ENCODE measurements around the gene CD68.

Gene CD68

DNA sequence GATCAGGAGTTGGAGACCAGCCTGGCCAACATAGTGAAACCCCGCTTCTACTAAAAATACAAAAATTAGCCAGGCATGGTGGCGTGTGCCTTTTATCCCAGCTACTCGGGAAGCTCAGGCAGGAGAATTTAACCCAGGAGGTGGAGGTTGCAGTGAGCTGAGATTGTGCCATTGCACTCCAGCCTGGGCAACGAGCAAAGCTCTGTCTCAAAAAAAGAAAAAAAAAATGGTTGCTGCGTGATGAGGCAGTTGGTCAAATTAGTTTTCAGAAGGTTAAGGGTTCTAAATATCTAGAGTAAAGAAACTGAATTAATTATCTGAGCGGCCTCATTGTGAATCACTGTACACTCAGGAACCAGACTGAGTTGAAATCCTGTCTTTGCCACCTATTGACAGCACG, 3.5 kb upstream of the CD68 start:
- Histone ChIP-seq H3K9ac (ENCODE audit: low read length) (no peak overlapping the region), H3K9me3 (ENCODE audit: insufficient read depth, low read length) (no peaks in the 10 kb centered on the region), H3K27ac (ENCODE audit: low read length) (peak overlapping the region; percentile 48; the same call in 1 of the 2 replicates), H3K27me3 (ENCODE audit: low read depth, low read length) (no peaks in the 10 kb centered on the region), H3K79me2 (ENCODE audit: low read length) (peaks cover 75% of the 10 kb centered on the region), H4K20me1 (ENCODE audit: insufficient read depth, low read length) (peaks cover 51% of the 10 kb centered on the region), H2AFZ (ENCODE audit: low read depth, low read length) (no peak overlapping the region), H3K4me1 (ENCODE audit: low read length) (peaks cover 67% of the 10 kb centered on the region), H3K4me2 (ENCODE audit: low read length) (0 out of 2 replicates have a peak overlapping the region, but pooled peaks have one; percentile 75), H3K4me3 (ENCODE audit: low read length) (no peak overlapping the region), H3K36me3 (replicated peaks; ENCODE audit: low read depth, low read length) (peaks cover 67% of the 10 kb centered on the region)
- TF ChIP-seq EZH2phosphoT487 (IDR thresholded peaks at IDR 0.05; ENCODE audit: low read depth) (no peak), CTCF (IDR thresholded peaks at IDR 0.05; ENCODE audit: low read depth, low read length) (no peak)

DNA sequence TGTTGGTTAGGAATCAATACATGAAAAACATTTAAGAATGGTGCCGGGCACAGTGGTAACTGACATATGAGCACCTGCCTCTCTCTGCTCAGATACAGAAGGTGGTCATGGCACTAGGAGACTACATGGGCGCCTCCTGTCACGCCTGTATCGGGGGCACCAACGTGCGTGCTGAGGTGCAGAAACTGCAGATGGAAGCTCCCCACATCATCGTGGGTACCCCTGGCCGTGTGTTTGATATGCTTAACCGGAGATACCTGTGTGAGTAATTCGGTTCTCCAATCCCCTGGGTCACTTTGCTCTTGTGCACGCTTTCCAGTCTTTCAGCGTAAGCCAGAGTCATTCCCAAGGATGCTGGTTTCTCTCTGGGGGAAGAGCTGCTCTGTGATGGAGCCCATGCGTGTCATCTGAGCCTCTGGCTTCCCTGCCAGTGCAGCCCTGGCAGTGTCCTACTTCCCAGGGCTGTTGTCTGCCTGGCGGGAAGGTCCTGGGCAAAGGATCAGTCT, 3.0 kb upstream of the CD68 start:
- Histone ChIP-seq H3K4me1 (ENCODE audit: low read length) (peaks cover 63% of the 10 kb centered on the region), H4K20me1 (ENCODE audit: insufficient read depth, low read length) (peaks cover 51% of the 10 kb centered on the region)

DNA sequence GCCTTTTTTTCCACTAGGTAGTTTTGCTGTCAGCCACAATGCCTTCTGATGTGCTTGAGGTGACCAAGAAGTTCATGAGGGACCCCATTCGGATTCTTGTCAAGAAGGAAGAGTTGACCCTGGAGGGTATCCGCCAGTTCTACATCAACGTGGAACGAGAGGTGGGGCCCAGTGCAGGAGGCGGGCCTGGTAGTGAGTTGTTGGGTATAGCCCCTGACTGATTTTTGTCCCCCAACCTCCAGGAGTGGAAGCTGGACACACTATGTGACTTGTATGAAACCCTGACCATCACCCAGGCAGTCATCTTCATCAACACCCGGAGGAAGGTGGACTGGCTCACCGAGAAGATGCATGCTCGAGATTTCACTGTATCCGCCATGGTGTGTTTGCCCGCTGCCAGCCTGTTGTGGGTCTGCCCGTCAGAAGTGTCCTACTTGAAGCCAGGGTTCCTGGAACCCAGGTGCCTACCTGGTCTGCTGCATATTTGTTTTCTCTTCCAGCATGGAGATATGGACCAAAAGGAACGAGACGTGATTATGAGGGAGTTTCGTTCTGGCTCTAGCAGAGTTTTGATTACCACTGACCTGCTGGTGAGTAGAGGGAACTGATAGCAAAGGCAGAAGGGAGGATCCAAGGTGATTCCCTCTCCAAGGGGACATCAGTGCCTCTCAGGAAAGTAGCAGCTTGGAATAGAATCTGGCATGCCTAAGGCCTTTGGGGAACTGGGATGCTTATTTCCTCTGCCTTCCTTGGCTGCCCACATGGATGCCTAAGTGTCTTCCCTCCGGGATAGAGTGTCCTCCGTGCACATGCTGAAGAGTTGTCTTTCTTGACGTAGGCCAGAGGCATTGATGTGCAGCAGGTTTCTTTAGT, 1.9 kb upstream of the CD68 start:
- no peaks in the 10 kb centered on the region for H3K9me3 ChIP-seq (ENCODE audit: insufficient read depth, low read length)
- no peak overlapping the region for H3K9ac ChIP-seq (ENCODE audit: low read length)
- peaks cover 72% of the 10 kb centered on the region for H3K36me3 ChIP-seq (replicated peaks; ENCODE audit: low read depth, low read length)
- no peaks in the 10 kb centered on the region for H3K27me3 ChIP-seq (ENCODE audit: low read depth, low read length)
- peaks cover 71% of the 10 kb centered on the region for H3K4me1 ChIP-seq (ENCODE audit: low read length)
- H3K4me3 ChIP-seq (ENCODE audit: low read length): no peak overlapping the region
- H4K20me1 ChIP-seq (ENCODE audit: insufficient read depth, low read length): peaks cover 51% of the 10 kb centered on the region
- peaks cover 70% of the 10 kb centered on the region for H3K79me2 ChIP-seq (ENCODE audit: low read length)
- TF ChIP-seq CTCF (IDR thresholded peaks at IDR 0.05; ENCODE audit: low read depth, low read length) (no peak), EZH2phosphoT487 (IDR thresholded peaks at IDR 0.05; ENCODE audit: low read depth) (no peak)
- peak overlapping the region; percentile 30 for H3K4me2 ChIP-seq (ENCODE audit: low read length)
- H3K27ac ChIP-seq (ENCODE audit: low read length): peak overlapping the region; percentile 95
- no peak overlapping the region for H2AFZ ChIP-seq (ENCODE audit: low read depth, low read length)

More for the DNA sequence above, 3.0 kb upstream of the CD68 start:
- H3K27ac ChIP-seq (ENCODE audit: low read length): no peak overlapping the region; the same call in 1 of the 2 replicates
- no peaks in the 10 kb centered on the region for H3K9me3 ChIP-seq (ENCODE audit: insufficient read depth, low read length)
- H3K4me3 ChIP-seq (ENCODE audit: low read length): no peak overlapping the region
- H2AFZ ChIP-seq (ENCODE audit: low read depth, low read length): no peak overlapping the region
- H3K9ac ChIP-seq (ENCODE audit: low read length): no peak overlapping the region
- peaks cover 65% of the 10 kb centered on the region for H3K36me3 ChIP-seq (replicated peaks; ENCODE audit: low read depth, low read length)
- peaks cover 70% of the 10 kb centered on the region for H3K79me2 ChIP-seq (ENCODE audit: low read length)
- TF ChIP-seq CTCF (IDR thresholded peaks at IDR 0.05; ENCODE audit: low read depth, low read length) (no peak), EZH2phosphoT487 (IDR thresholded peaks at IDR 0.05; ENCODE audit: low read depth) (no peak)
- H3K27me3 ChIP-seq (ENCODE audit: low read depth, low read length): no peaks in the 10 kb centered on the region
- H3K4me2 ChIP-seq (ENCODE audit: low read length): no peak overlapping the region

DNA sequence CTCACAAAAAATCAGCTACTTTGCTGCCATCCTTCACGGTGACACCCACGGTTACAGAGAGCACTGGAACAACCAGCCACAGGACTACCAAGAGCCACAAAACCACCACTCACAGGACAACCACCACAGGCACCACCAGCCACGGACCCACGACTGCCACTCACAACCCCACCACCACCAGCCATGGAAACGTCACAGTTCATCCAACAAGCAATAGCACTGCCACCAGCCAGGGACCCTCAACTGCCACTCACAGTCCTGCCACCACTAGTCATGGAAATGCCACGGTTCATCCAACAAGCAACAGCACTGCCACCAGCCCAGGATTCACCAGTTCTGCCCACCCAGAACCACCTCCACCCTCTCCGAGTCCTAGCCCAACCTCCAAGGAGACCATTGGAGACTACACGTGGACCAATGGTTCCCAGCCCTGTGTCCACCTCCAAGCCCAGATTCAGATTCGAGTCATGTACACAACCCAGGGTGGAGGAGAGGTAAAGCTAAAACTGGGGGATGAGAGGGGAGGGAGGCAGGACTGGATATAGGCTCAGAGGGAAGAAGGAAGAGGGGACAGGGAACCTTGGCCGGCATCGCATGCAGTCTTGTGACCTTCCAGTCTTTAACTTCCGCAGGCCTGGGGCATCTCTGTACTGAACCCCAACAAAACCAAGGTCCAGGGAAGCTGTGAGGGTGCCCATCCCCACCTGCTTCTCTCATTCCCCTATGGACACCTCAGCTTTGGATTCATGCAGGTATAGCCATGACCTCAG, 581 bp downstream of the CD68 start:
- H3K4me3 ChIP-seq (ENCODE audit: low read length): peak overlapping the region; percentile 30
- no peak for TF ChIP-seq EZH2phosphoT487 (IDR thresholded peaks at IDR 0.05; ENCODE audit: low read depth)
- no peak for TF ChIP-seq CTCF (IDR thresholded peaks at IDR 0.05; ENCODE audit: low read depth, low read length)
- H3K27ac ChIP-seq (ENCODE audit: low read length): peak overlapping the region; percentile 95
- H3K36me3 ChIP-seq (replicated peaks; ENCODE audit: low read depth, low read length): peaks cover 53% of the 10 kb centered on the region
- H3K9me3 ChIP-seq (ENCODE audit: insufficient read depth, low read length): no peaks in the 10 kb centered on the region
- H3K4me1 ChIP-seq (ENCODE audit: low read length): peaks cover 73% of the 10 kb centered on the region
- H3K4me2 ChIP-seq (ENCODE audit: low read length): peak overlapping the region; percentile 62
- peaks cover 63% of the 10 kb centered on the region for H3K79me2 ChIP-seq (ENCODE audit: low read length)
- H2AFZ ChIP-seq (ENCODE audit: low read depth, low read length): no peak overlapping the region
- peaks cover 37% of the 10 kb centered on the region for H4K20me1 ChIP-seq (ENCODE audit: insufficient read depth, low read length)
- H3K9ac ChIP-seq (ENCODE audit: low read length): peak overlapping the region; percentile 52
- no peaks in the 10 kb centered on the region for H3K27me3 ChIP-seq (ENCODE audit: low read depth, low read length)

All from OCI-LY3 (cell line).